GM23338 (cell line): ENCODE results near the gene HHAT. TPM values are rescaled to one million over a fixed set of nuclear protein-coding genes. Genes with fewer than 3 reads are reported as not detected.

Experiments
- ATAC-seq: fragments of 200-7000 bp; cut with Tn5 transposase; 3 replicates; pipeline ENCODE4 v1.9.1; 2020
- DNase-seq: peaks from one replicate; pipeline ENCODE4 v3.0.0-alpha.2; 2015; ENCODE audit warnings: low spot score
- H2AFZ ChIP-seq: fragments of 200-600 bp; sonication (generic); 2 replicates; pipeline ENCODE4 v1.8.0; 2016; ENCODE audit warnings: antibody characterized with exemption, mild to moderate bottlenecking, moderate library complexity
- H3F3A ChIP-seq: fragments of 200-600 bp; sonication (generic); replicated peaks from 2 replicates; pipeline ENCODE4 v1.8.0; 2017; ENCODE audit warnings: antibody characterized with exemption, mixed run types, low read depth
- H3K27ac ChIP-seq: fragments of 200-600 bp; sonication (generic); 2 replicates; pipeline ENCODE4 v1.6.1; 2016; ENCODE audit warnings: low read depth
- H3K27me3 ChIP-seq: fragments of 200-600 bp; sonication (generic); 2 replicates; pipeline ENCODE4 v1.8.0; 2016; ENCODE audit warnings: mild to moderate bottlenecking, mixed run types, moderate library complexity; ENCODE audit not compliant: insufficient read depth
- H3K36me3 ChIP-seq: fragments of 200-600 bp; sonication (generic); 2 replicates; pipeline ENCODE4 v1.8.0; 2016; ENCODE audit warnings: mild to moderate bottlenecking; ENCODE audit not compliant: insufficient read depth
- H3K4me1 ChIP-seq: fragments of 200-600 bp; sonication (generic); 2 replicates; pipeline ENCODE4 v1.8.0; 2016; ENCODE audit warnings: mild to moderate bottlenecking, moderate library complexity; ENCODE audit not compliant: insufficient read depth
- H3K4me2 ChIP-seq: fragments of 200-600 bp; sonication (generic); 2 replicates; pipeline ENCODE4 v1.7.1; 2017; ENCODE audit warnings: mixed run types
- H3K4me3 ChIP-seq: fragments of 200-600 bp; sonication (generic); 2 replicates; pipeline ENCODE4 v1.6.1; 2016; ENCODE audit warnings: mixed run types
- H3K79me2 ChIP-seq: fragments of 200-600 bp; sonication (generic); replicated peaks from 2 replicates; pipeline ENCODE4 v1.8.0; 2017; ENCODE audit warnings: mild to moderate bottlenecking; ENCODE audit not compliant: insufficient read depth
- H3K9me2 ChIP-seq: fragments of 200-600 bp; sonication (generic); 2 replicates; pipeline ENCODE4 v1.8.0; 2017; ENCODE audit not compliant: insufficient read depth
- H4K20me1 ChIP-seq: fragments of 200-600 bp; sonication (generic); replicated peaks from 2 replicates; pipeline ENCODE4 v1.8.0; 2017; ENCODE audit warnings: mild to moderate bottlenecking; ENCODE audit not compliant: insufficient read depth
- H3K27ac Mint-ChIP-seq: 2 replicates; pipeline ENCODE4 v1.8.0; 2020; ENCODE audit warnings: inconsistent platforms, mild to moderate bottlenecking, moderate library complexity, mixed read lengths
- H3K27me3 Mint-ChIP-seq: 3 replicates; pipeline ENCODE4 v1.8.0; 2022; ENCODE audit warnings: low read depth, mild to moderate bottlenecking, moderate library complexity, mixed read lengths, inconsistent platforms; ENCODE audit not compliant: insufficient read depth, poor library complexity
- H3K36me3 Mint-ChIP-seq: 3 replicates; pipeline ENCODE4 v1.8.0; 2021; ENCODE audit warnings: low read depth, mild to moderate bottlenecking, inconsistent platforms, moderate library complexity, mixed read lengths
- H3K4me1 Mint-ChIP-seq: 3 replicates; pipeline ENCODE4 v1.8.0; 2020; ENCODE audit warnings: mild to moderate bottlenecking, inconsistent platforms, mixed read lengths
- H3K4me3 Mint-ChIP-seq: 3 replicates; pipeline ENCODE4 v1.8.0; 2021; ENCODE audit warnings: moderate library complexity, mild to moderate bottlenecking, inconsistent platforms, mixed read lengths
- H3K9me3 Mint-ChIP-seq: 3 replicates; pipeline ENCODE4 v1.8.0; 2020; ENCODE audit warnings: moderate library complexity, mild to moderate bottlenecking, inconsistent platforms, mixed read lengths
- CREB1 ChIP-seq: fragments of 250-450 bp; sonication (Bioruptor Pico); IDR thresholded peaks from 2 replicates; pipeline ENCODE4 v1.5.0; 2020; ENCODE audit warnings: low read depth, mild to moderate bottlenecking, moderate library complexity
- JUNB ChIP-seq: IDR thresholded peaks from one replicate; pipeline ENCODE4 v1.6.1; 2016; ENCODE audit warnings: antibody characterized with exemption; ENCODE audit not compliant: unreplicated experiment
- ZNF331 ChIP-seq: fragments of 250-450 bp; sonication (Bioruptor Pico); IDR thresholded peaks from 2 replicates; pipeline ENCODE4 v1.5.0; 2020; ENCODE audit warnings: low read depth, mild to moderate bottlenecking, moderate library complexity
- ZNF462 ChIP-seq: fragments of 250-450 bp; sonication (Bioruptor Pico); IDR thresholded peaks from 2 replicates; pipeline ENCODE4 v1.5.0; 2020; ENCODE audit warnings: mild to moderate bottlenecking, moderate library complexity
- polyA plus RNA-seq: library from polyadenylated mRNA; unstranded; fragments of >200 nt; fragmentation: Nextera tagmentation; extraction: Ambion mirVana; gene quantifications from 2 replicates; pipeline ENCODE4 v1.2.1, GENCODE V29; 2016
- total RNA-seq: library from RNA; depleted of rRNA; stranded (reverse); fragments of >200 nt; shearing (Covaris generic); gene quantifications from 2 replicates; pipeline ENCODE4 v1.2.3, GENCODE V29; 2014
- TF ChIP-seq, protein P1 (sequence below): IDR thresholded peaks from one replicate; pipeline ENCODE4 v1.6.1; 2018; ENCODE audit warnings: antibody characterized with exemption; ENCODE audit not compliant: unreplicated experiment
- TF ChIP-seq, protein P2 (sequence below), 2 experiments: fragments of 200-600 bp in 1 of 2; sonication (generic) in 1 of 2; conservative IDR thresholded peaks; 2 replicates each; pipeline versions ENCODE4 v1.5.1 to v1.6.1; 2016 to 2017; ENCODE audit warnings: antibody characterized with exemption in 2 of 2, low read depth in 2 of 2, mild to moderate bottlenecking in 2 of 2, moderate library complexity in 1 of 2

HHAT gene
- total and polyA plus RNA-seq, 2 experiments from 2014 or later = 0.11 to 0.66 TPM

DNA sequence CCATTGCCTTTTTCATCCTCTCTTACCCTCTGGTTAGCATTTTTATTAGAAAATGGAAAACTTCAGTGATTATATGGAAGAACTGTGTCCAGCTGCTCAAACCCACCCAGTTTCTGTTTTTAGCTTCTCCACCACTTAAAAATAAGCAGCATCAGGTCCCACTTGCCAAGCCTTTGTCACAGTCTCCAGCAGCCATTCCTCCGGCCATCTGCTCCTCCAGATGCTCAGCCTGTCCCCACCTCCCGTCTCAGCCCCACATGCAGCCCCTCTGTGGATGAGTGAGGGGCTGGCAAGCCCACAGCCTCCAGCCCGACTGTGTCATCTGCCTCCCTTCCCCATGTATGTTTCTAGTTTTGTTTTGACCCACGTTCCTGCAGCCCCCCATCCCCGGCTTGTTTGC, 289.7 kb downstream of the HHAT start (continued):
- TF ChIP-seq, protein P1, sequence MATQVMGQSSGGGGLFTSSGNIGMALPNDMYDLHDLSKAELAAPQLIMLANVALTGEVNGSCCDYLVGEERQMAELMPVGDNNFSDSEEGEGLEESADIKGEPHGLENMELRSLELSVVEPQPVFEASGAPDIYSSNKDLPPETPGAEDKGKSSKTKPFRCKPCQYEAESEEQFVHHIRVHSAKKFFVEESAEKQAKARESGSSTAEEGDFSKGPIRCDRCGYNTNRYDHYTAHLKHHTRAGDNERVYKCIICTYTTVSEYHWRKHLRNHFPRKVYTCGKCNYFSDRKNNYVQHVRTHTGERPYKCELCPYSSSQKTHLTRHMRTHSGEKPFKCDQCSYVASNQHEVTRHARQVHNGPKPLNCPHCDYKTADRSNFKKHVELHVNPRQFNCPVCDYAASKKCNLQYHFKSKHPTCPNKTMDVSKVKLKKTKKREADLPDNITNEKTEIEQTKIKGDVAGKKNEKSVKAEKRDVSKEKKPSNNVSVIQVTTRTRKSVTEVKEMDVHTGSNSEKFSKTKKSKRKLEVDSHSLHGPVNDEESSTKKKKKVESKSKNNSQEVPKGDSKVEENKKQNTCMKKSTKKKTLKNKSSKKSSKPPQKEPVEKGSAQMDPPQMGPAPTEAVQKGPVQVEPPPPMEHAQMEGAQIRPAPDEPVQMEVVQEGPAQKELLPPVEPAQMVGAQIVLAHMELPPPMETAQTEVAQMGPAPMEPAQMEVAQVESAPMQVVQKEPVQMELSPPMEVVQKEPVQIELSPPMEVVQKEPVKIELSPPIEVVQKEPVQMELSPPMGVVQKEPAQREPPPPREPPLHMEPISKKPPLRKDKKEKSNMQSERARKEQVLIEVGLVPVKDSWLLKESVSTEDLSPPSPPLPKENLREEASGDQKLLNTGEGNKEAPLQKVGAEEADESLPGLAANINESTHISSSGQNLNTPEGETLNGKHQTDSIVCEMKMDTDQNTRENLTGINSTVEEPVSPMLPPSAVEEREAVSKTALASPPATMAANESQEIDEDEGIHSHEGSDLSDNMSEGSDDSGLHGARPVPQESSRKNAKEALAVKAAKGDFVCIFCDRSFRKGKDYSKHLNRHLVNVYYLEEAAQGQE = no peak
- TF ChIP-seq, protein P2, sequence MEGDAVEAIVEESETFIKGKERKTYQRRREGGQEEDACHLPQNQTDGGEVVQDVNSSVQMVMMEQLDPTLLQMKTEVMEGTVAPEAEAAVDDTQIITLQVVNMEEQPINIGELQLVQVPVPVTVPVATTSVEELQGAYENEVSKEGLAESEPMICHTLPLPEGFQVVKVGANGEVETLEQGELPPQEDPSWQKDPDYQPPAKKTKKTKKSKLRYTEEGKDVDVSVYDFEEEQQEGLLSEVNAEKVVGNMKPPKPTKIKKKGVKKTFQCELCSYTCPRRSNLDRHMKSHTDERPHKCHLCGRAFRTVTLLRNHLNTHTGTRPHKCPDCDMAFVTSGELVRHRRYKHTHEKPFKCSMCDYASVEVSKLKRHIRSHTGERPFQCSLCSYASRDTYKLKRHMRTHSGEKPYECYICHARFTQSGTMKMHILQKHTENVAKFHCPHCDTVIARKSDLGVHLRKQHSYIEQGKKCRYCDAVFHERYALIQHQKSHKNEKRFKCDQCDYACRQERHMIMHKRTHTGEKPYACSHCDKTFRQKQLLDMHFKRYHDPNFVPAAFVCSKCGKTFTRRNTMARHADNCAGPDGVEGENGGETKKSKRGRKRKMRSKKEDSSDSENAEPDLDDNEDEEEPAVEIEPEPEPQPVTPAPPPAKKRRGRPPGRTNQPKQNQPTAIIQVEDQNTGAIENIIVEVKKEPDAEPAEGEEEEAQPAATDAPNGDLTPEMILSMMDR (conservative IDR thresholded peaks at IDR 0.05; ENCODE audit: low read depth in 2 of 2) = no peak
- TF ChIP-seq ZNF331 = no peak

DNA sequence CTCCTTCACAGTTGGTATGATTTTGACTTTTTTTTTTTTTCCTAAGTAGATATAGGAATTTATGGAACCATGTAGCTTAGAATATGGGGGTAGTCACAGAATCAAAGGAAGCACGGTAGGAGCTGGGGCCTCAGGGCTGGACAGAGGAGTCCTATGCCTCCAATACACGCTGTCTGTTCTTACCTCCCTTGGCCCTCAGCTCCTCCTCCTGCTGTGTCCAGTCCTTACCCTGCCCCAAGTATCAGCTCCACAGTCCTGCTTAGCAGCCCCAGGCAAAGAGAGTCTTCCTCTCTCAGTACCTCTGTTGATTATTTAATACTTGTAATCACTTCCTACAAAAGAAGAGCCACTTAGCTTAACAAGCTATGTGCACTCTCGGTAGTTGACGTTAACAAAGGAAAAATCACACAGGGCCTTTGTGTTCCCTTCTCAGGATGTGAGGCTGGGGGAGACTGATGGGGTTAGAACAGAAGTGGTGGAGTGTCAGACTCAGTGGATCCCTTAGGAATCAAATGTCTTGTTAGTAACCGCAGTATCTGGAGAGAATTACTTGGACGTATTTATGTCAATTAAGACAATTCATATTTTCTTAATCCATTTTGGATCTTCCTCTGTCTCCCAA, 292.3 kb downstream of the HHAT start:
- no peak overlapping the region for H3K4me3 Mint-ChIP-seq
- Histone ChIP-seq H3K36me3 (no peaks in the 10 kb centered on the region), H3F3A (no peaks in the 10 kb centered on the region), H3K4me2 (no peak overlapping the region), H3K4me3 (no peak overlapping the region), H2AFZ (0 out of 2 replicates have a peak overlapping the region, but pooled peaks have one; percentile 72), H3K9me2 (peaks cover 3% of the 10 kb centered on the region; the same call in 1 of the 2 replicates), H4K20me1 (no peaks in the 10 kb centered on the region), H3K4me1 (no peaks in the 10 kb centered on the region), H3K27ac (no peak overlapping the region), H3K27me3 (no peaks in the 10 kb centered on the region), H3K79me2 (no peaks in the 10 kb centered on the region)
- no peaks in the 10 kb centered on the region for H3K4me1 Mint-ChIP-seq
- no peaks in the 10 kb centered on the region for H3K9me3 Mint-ChIP-seq
- ATAC-seq (no peak), DNase-seq (no peak)
- TF ChIP-seq ZNF462 (no peak), CREB1 (no peak), JUNB (no peak)
- TF ChIP-seq, protein P2 (conservative IDR thresholded peaks at IDR 0.05; ENCODE audit: low read depth in 2 of 2) = no peak
- no peaks in the 10 kb centered on the region for H3K27me3 Mint-ChIP-seq
- H3K27ac Mint-ChIP-seq = no peak overlapping the region
- H3K36me3 Mint-ChIP-seq = no peaks in the 10 kb centered on the region
